ENCODE data around the gene LINGO3.

- TF ChIP-seq POLR2A (IDR thresholded peaks at IDR 0.05; ENCODE audit: low read depth, low read length) (no peak), CTCF (IDR thresholded peaks at IDR 0.05; ENCODE audit: extremely low read depth in 1 of 2, insufficient read depth in 1 of 2, low read depth in 1 of 2, low read length in 2 of 2) (no peak), POLR2AphosphoS5 (IDR thresholded peaks at IDR 0.05; ENCODE audit: insufficient read depth, low read depth, low read length) (no peak), FOS (IDR thresholded peaks at IDR 0.05; ENCODE audit: borderline replicate concordance, insufficient read depth, low read length) (no peak)
These were observed 9.3 kb upstream of the LINGO3 start for GRCh38 chr19:2317300-2317699.

All from endothelial cell of umbilical vein (primary cell).